ENCODE data around the gene ELMO1. TPM values are rescaled to one million over a fixed set of nuclear protein-coding genes. Genes with fewer than 3 reads are reported as not detected.

Gene ELMO1
- polyA plus RNA-seq, 1 experiment = not detected

GRCh38 chr7:37273891-37274290, 174.8 kb downstream of the ELMO1 start:
- CTCF ChIA-PET = no interaction called here
- POLR2A ChIA-PET = no interaction called here
- Histone ChIP-seq H3K27me3 (ENCODE audit: control insufficient read depth, insufficient read depth, low read length) (no peaks in the 10 kb centered on the region), H3K27ac (ENCODE audit: low read depth, low read length) (no peak overlapping the region), H3K9me3 (ENCODE audit: control insufficient read depth, insufficient read depth, low read length) (peaks cover 37% of the 10 kb centered on the region), H3K4me3 (ENCODE audit: low read depth, low read length) (no peak overlapping the region)
- TF ChIP-seq, protein P1, sequence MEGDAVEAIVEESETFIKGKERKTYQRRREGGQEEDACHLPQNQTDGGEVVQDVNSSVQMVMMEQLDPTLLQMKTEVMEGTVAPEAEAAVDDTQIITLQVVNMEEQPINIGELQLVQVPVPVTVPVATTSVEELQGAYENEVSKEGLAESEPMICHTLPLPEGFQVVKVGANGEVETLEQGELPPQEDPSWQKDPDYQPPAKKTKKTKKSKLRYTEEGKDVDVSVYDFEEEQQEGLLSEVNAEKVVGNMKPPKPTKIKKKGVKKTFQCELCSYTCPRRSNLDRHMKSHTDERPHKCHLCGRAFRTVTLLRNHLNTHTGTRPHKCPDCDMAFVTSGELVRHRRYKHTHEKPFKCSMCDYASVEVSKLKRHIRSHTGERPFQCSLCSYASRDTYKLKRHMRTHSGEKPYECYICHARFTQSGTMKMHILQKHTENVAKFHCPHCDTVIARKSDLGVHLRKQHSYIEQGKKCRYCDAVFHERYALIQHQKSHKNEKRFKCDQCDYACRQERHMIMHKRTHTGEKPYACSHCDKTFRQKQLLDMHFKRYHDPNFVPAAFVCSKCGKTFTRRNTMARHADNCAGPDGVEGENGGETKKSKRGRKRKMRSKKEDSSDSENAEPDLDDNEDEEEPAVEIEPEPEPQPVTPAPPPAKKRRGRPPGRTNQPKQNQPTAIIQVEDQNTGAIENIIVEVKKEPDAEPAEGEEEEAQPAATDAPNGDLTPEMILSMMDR (IDR thresholded peaks at IDR 0.05; ENCODE audit: low read depth, low read length) = no peak
- DNase-seq (ENCODE audit: low read depth, low spot score) = no peak

DNA sequence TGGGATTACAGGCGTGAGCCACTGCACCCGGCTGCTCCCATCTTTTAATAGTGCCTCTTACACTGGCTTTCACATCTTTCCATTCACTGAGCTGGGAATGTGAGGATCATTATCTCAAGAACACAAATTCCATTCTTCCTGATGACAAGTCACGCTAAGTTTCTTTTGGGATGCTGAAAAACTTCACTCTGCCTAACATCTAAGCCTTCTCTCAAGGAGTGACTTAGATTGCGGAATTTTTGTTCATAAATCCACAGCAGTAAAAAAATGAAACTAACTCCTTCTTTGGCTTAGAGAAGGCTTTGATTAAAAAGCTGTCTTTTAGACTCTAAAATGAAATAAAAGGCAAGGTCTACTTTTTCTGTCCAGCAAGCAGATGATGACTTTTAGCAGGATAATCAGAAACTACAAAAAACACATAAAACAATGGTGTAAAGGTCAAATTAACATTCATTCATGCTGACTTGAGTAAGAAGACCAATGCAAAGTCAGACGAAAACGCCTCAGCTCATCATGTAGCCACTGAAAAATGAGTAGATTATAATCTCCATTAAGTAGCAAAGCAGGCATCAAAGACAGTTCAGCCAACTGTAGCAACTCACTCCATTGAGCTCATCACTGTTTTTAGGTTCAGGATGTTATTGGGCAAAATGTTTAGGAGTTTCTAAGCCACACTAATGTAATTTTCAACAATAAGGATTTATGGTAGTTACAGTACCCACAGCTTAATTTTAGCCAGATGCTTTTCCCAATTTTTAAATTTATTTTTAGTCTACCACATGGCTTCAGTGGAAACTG, 178.8 kb downstream of the ELMO1 start:
- ChIA-PET CTCF (no interaction called here), POLR2A (no interaction called here)
- Histone ChIP-seq H3K27ac (ENCODE audit: low read depth, low read length) (no peak overlapping the region), H3K9me3 (ENCODE audit: control insufficient read depth, insufficient read depth, low read length) (peaks cover 21% of the 10 kb centered on the region), H3K27me3 (ENCODE audit: control insufficient read depth, insufficient read depth, low read length) (no peaks in the 10 kb centered on the region), H3K4me3 (ENCODE audit: low read depth, low read length) (no peak overlapping the region)
- DNase-seq (ENCODE audit: low read depth, low spot score) = no peak
- TF ChIP-seq, protein P1 (IDR thresholded peaks at IDR 0.05; ENCODE audit: low read depth, low read length) = no peak

DNA sequence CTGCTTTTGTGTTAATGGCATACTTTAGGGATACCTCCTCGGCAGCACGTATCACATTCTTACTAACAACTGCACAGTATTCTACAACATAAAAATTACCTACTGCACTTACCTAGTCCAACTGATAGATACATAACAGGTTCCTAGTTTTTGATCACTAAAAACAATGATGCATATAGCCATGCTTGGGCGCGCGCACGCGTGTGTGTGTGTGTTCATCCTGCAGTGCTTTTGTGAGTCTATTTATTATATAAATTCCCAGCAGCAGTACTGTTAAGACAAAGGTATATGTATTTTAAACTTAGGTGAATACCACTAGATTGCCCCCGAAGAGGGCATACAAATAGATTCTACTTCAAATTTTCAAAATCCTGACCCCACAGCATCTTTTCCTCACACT, 181.4 kb downstream of the ELMO1 start:
- Histone ChIP-seq H3K9me3 (ENCODE audit: control insufficient read depth, insufficient read depth, low read length) (peaks cover 21% of the 10 kb centered on the region), H3K4me3 (ENCODE audit: low read depth, low read length) (no peak overlapping the region), H3K27ac (ENCODE audit: low read depth, low read length) (no peak overlapping the region), H3K27me3 (ENCODE audit: control insufficient read depth, insufficient read depth, low read length) (no peaks in the 10 kb centered on the region)
- CTCF ChIA-PET = no interaction called here
- TF ChIP-seq, protein P1 (IDR thresholded peaks at IDR 0.05; ENCODE audit: low read depth, low read length) = no peak
- no peak for DNase-seq (ENCODE audit: low read depth, low spot score)
- POLR2A ChIA-PET = no interaction called here

- H3K27ac ChIP-seq (ENCODE audit: low read depth, low read length) = no peak overlapping the region
- H3K27me3 ChIP-seq (ENCODE audit: control insufficient read depth, insufficient read depth, low read length) = no peaks in the 10 kb centered on the region
- TF ChIP-seq, protein P1 (IDR thresholded peaks at IDR 0.05; ENCODE audit: low read depth, low read length) = no peak
- no peak overlapping the region for H3K4me3 ChIP-seq (ENCODE audit: low read depth, low read length)
- POLR2A ChIA-PET = no interaction called here
- CTCF ChIA-PET = no interaction called here
- peaks cover 24% of the 10 kb centered on the region for H3K9me3 ChIP-seq (ENCODE audit: control insufficient read depth, insufficient read depth, low read length)
- DNase-seq (ENCODE audit: low read depth, low spot score) = no peak
These were observed 182.8 kb downstream of the ELMO1 start for GRCh38 chr7:37265876-37266275.

DNA sequence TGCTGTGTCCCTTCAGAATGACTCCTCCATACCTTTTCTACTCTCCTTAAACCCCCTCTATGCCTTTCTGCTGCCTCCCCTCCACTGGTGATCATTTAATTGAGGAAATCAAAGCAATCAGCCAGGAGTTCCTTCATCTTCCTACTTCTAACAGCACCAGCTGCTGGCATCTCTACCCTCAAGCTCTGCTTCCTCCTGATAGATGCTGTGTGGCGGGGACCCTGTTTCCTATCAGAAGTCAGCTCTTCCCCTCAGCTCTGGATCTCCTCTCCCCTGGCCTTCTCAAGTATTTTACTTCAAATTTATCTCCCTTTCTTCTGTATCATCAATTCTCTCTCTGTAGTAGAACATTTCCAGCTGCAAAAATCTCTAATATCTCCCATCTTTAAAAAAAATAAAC, 183.7 kb downstream of the ELMO1 start:
- Histone ChIP-seq H3K9me3 (ENCODE audit: control insufficient read depth, insufficient read depth, low read length) (peaks cover 24% of the 10 kb centered on the region), H3K4me3 (ENCODE audit: low read depth, low read length) (no peak overlapping the region), H3K27me3 (ENCODE audit: control insufficient read depth, insufficient read depth, low read length) (no peaks in the 10 kb centered on the region), H3K27ac (ENCODE audit: low read depth, low read length) (no peak overlapping the region)
- TF ChIP-seq, protein P1 (IDR thresholded peaks at IDR 0.05; ENCODE audit: low read depth, low read length) = no peak
- CTCF ChIA-PET = no interaction called here
- POLR2A ChIA-PET = no interaction called here
- DNase-seq (ENCODE audit: low read depth, low spot score) = no peak
